Activated gamma-delta T cell treated with anti-CD3 and anti-CD28 coated beads, Interleukin-2, amount 50 U/mL, for 16 hours (primary cell): ENCODE data around the gene AGPAT3.

Experiments used
- DNase-seq: peaks from one replicate; pipeline ENCODE4 v3.0.0-alpha.2; 2020; ENCODE audit warnings: low read depth

Gene AGPAT3

GRCh38 chr21:44024257-44024656, 159.2 kb downstream of the AGPAT3 start:
- no peak for DNase-seq

GRCh38 chr21:44024887-44025353, 159.9 kb downstream of the AGPAT3 start:
- no peak for DNase-seq

DNA sequence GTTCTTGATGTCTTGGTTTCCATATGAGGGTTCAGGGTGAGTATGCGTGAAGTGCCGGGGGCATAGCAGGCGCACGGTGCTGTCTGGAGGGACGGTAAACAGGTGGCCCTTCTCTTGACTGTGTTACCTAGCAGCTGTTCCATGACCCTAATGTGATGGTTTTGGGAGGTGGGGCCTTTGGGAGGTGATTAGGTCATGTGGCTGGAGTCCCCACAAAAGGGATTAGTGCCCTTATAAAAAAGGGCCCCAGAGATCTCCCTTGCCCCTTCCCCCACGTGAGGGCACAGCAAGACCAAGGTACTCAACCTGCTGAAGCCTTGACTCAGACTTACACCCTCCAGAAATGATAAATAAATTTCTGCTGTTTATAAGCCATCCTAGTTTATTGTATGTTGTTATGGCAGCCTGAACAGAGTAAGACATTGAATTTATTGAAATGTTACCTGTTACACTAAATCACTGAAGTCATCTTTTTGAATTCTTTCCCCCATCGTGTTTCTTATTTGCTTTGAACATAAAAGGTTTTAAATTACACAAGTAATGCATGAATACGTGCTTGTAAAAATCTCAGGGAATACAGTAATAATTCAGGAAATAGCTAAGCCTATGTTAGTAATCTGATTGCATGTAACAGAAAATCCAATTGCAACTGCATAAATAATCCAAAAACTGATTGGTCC, 162.7 kb downstream of the AGPAT3 start:
- DNase-seq = no peak

GRCh38 chr21:44028287-44028659, 163.2 kb downstream of the AGPAT3 start:
- DNase-seq = no peak

- DNase-seq = no peak
Observed at GRCh38 chr21:44029460-44030087, 164.6 kb downstream of the AGPAT3 start.

DNA sequence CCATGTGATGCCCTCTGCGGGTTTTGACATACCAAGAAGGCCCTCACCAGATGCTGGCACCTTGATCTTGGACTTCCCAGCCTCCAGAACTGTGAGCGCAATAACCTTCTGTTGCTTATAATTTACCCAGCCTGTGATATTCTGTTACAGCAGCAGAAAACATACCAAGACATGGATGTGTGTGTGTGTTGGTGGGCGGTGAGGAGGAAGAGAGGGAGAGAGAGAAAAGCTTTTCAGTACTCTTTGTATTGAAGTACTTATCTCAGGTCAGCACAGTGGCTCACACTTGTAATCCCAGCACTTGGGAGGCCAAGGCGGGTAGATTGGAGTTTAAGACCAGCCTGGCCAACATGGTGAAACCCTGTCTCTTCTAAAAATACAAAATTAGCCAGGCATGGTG, 170.2 kb downstream of the AGPAT3 start:
- DNase-seq = no peak
